Sigmoid colon (tissue), 3 donors: Measurements from ENCODE around the gene LLGL1.

Experiments used
- CTCF ChIP-seq, 4 experiments: fragments of 450-650 bp in 3 of 4; fragments of 200-600 bp in 1 of 4; IDR thresholded peaks; one replicate each; pipeline ENCODE4 v1.5.1; 2016 to 2019; ENCODE audit warnings: antibody characterized with exemption in 4 of 4, mild to moderate bottlenecking in 3 of 4, moderate library complexity in 2 of 4
- POLR2A ChIP-seq, 2 donors: fragments of 450-650 bp; IDR thresholded peaks; one replicate each; pipeline ENCODE4 v1.6.1; 2016; ENCODE audit warnings: antibody characterized with exemption in 2 of 2, mild to moderate bottlenecking in 2 of 2, moderate library complexity in 2 of 2

GRCh38 chr17:18285296-18285695 lies 59.9 kb downstream of the LLGL1 start:
- TF ChIP-seq CTCF (IDR thresholded peaks at IDR 0.05) (no peak), POLR2A (IDR thresholded peaks at IDR 0.05) (no peak)
